Measurements from ENCODE around the gene GLO1.

Gene GLO1

DNA sequence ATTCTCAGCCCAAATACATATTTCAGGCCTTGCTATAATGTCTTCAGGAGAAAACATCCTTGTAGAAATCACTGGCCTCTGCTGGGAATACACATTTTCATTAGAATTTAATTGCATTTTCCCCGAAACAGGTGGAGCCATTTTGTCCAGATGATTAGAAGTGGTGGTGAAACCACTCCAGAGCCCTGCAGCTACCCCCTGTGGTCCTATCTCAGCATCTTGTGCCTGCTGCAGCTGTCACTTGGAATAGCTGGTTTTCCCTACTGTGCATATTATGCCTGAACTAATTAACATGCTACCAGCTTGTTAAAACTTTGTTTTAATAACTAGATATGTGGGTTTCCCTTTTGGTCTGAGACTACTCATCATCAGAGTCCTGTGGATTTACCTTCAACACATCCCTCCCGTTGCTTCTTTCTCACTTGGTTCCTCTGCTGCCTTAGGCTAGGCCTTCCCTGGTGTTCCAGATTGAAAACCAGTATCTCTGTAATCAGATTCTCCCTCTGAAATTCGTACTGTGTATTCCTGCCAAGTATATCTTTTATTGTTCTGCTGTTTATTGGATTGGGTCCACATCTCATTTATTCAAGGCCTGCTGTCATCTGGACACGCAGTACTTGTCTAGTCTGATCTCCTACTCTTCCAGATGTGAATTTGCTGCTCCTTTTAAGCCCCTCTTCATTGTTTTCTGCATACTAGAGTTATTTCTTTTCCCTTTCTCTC lies 27.4 kb upstream of the GLO1 start:
- no peak overlapping the region for H3K4me3 ChIP-seq (ENCODE audit: low read depth, low read length)
- no peak for DNase-seq (ENCODE audit: low read depth)
- TF ChIP-seq, protein P1, sequence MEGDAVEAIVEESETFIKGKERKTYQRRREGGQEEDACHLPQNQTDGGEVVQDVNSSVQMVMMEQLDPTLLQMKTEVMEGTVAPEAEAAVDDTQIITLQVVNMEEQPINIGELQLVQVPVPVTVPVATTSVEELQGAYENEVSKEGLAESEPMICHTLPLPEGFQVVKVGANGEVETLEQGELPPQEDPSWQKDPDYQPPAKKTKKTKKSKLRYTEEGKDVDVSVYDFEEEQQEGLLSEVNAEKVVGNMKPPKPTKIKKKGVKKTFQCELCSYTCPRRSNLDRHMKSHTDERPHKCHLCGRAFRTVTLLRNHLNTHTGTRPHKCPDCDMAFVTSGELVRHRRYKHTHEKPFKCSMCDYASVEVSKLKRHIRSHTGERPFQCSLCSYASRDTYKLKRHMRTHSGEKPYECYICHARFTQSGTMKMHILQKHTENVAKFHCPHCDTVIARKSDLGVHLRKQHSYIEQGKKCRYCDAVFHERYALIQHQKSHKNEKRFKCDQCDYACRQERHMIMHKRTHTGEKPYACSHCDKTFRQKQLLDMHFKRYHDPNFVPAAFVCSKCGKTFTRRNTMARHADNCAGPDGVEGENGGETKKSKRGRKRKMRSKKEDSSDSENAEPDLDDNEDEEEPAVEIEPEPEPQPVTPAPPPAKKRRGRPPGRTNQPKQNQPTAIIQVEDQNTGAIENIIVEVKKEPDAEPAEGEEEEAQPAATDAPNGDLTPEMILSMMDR (IDR thresholded peaks at IDR 0.05; ENCODE audit: low read depth, low read length, missing control alignments): no peak
- in situ Hi-C loops (cut with HindIII; ENCODE audit: low sequenced_read_pairs): no loop called here

DNA sequence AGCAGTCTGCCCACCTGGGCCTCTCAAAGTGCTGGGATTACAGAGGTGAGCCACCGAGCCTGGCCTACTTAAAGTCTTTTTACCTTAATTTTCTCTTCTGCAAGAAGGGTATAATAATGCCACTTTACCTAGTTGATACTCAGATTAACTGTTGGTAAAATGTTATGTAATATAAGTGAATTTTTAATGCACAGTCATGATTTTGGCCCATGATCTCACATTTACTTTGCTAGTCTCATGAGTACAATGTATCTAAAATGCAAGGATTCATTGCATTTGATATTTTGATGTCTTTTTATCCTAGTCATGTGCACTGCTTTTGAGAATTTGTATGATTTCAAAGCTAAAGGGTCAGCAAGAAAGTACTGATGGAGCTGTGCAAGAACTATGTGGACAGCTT lies 25.3 kb upstream of the GLO1 start:
- in situ Hi-C loops (cut with HindIII; ENCODE audit: low sequenced_read_pairs): no loop called here
- no peak for DNase-seq (ENCODE audit: low read depth)
- TF ChIP-seq, protein P1 (IDR thresholded peaks at IDR 0.05; ENCODE audit: low read depth, low read length, missing control alignments): no peak
- H3K4me3 ChIP-seq (ENCODE audit: low read depth, low read length): no peak overlapping the region

DNA sequence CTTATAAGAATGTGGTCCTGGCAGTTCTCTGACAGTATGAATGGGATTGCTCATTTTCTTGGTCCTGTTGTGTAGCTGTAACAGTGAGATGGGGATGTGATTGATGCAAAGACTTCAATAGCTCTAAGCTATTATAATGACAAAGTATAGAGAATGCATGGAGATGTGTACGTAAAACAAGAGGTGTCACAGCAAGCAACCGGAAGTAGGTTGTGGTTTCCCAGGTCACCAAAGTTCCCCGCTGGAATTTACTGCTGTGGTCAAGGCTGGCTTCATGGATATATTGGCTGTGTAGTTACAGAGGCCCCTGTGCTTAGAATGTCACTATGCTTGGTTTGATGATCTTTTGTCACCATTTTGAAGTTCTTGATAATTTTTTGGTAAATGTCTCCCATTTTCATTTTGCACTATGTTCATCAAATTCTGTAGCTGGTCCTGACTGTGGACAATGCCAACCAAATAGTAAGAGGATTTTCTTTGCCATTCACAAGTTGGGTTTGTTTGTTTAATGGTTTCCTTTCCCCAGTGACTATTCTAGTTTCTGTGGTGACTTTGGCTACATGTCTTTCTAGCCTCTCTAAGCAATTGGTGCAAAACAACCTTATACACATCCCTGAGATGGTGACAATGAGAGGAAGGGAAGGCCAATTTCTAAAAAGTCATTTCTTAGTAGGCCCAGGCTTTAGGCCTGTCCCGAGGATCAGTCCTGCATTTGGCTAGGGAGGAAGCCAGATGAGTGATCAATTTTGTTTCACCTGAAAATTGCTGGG lies 22.7 kb upstream of the GLO1 start:
- TF ChIP-seq, protein P1 (IDR thresholded peaks at IDR 0.05; ENCODE audit: low read depth, low read length, missing control alignments): no peak
- DNase-seq (ENCODE audit: low read depth): peak; percentile 4
- H3K4me3 ChIP-seq (ENCODE audit: low read depth, low read length): no peak overlapping the region
- in situ Hi-C loops (cut with HindIII; ENCODE audit: low sequenced_read_pairs): no loop called here

DNA sequence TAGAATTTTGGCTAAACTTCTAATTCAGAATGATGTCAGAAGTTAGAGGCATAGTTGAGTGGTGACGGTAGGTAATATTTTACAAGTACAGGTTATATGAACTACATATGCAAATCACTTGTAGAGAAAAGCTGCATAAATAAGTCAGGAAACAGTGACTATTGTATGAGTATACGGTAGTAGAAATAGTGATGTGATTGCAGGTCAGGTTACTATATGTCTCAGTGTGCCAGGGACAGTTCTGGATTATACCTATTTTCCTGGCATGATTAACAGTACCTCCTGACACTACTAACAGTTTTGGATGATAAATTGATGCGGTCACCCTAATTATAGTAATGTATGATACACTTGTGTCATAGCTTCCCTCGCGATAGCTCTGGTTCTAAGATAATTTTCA lies 21.4 kb upstream of the GLO1 start:
- TF ChIP-seq, protein P1 (IDR thresholded peaks at IDR 0.05; ENCODE audit: low read depth, low read length, missing control alignments): no peak
- no peak for DNase-seq (ENCODE audit: low read depth)
- in situ Hi-C loops (cut with HindIII; ENCODE audit: low sequenced_read_pairs): no loop called here
- H3K4me3 ChIP-seq (ENCODE audit: low read depth, low read length): no peak overlapping the region

DNA sequence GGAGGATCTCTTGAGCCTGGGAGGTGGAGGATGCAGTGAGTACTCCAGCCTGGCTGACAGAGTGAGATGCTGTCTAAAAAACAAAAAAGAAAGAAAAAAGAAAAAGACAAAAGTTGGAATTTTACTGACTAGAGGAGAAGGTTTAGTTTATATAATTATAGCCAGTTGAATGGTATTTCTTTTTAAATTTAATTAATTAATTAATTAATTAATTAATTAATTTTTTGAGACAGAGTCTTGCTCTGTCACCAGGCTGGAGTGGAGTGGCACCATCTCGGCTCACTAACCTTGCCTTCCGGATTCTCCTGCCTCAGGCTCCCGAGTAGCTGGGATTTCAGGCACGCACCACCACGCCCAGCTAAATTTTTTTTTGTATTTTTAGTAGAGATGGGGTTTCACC lies 20.8 kb upstream of the GLO1 start:
- TF ChIP-seq, protein P1 (IDR thresholded peaks at IDR 0.05; ENCODE audit: low read depth, low read length, missing control alignments): no peak
- in situ Hi-C loops (cut with HindIII; ENCODE audit: low sequenced_read_pairs): no loop called here
- DNase-seq (ENCODE audit: low read depth): no peak
- H3K4me3 ChIP-seq (ENCODE audit: low read depth, low read length): no peak overlapping the region

DNA sequence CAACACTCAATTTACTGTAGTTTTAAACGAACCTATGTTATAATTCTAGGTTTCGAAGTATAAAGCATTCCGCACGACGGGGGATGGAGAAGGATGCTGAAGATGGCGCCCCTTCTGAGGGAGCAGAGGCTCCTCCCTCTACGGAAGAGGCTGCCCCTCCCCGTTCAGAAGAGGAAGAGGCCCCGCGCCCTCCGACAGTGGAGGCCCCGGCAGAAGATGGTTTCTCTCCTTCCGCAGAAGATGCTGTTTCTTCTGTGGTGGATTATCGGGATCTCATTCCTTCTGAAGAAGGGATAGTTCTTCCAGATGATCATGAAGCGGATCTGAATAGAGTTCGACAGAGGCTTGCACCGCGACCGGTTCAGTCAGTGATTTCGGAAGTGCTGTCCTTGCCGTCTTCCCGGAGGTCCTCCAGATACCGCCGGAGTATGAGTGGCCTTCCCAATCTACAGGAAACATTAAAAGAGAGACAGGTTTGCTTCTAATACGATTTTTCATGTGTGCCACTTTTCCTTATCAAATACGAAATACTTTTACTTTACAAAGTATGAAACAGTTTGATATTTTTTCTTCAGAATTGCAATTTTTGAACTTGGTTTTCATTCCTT lies 19.9 kb upstream of the GLO1 start:
- no peak overlapping the region for H3K4me3 ChIP-seq (ENCODE audit: low read depth, low read length)
- in situ Hi-C loops (cut with HindIII; ENCODE audit: low sequenced_read_pairs): no loop called here
- DNase-seq (ENCODE audit: low read depth): no peak
- TF ChIP-seq, protein P1 (IDR thresholded peaks at IDR 0.05; ENCODE audit: low read depth, low read length, missing control alignments): no peak
